Activated naive CD8-positive, alpha-beta T cell treated with anti-CD3 and anti-CD28 coated beads, Interleukin-2, amount 50 U/mL, for 24 hours (primary cell): ENCODE results near the gene HAT1.
"Not testable (repeated sequence)": the region's sequence is repeated elsewhere in the genome, so short reads cannot be mapped to it uniquely, and the experiment has no call there.

Experiments
- ATAC-seq: fragments of 150-1000 bp; cut with Tn5 transposase; one replicate; pipeline ENCODE4 v1.10.0; 2021
- DNase-seq: peaks from one replicate; pipeline ENCODE4 v3.0.0; 2021
- H3K27ac Mint-ChIP-seq: one replicate; pipeline ENCODE4 v1.8.0; 2021; ENCODE audit warnings: mild to moderate bottlenecking, mixed read lengths
- H3K27me3 Mint-ChIP-seq: one replicate; pipeline ENCODE4 v1.8.0; 2021; ENCODE audit warnings: mixed read lengths
- H3K36me3 Mint-ChIP-seq: one replicate; pipeline ENCODE4 v1.8.0; 2021; ENCODE audit warnings: low read depth, mixed read lengths
- H3K4me1 Mint-ChIP-seq: one replicate; pipeline ENCODE4 v1.8.0; 2021; ENCODE audit warnings: mixed read lengths
- H3K4me3 Mint-ChIP-seq: one replicate; pipeline ENCODE4 v1.8.0; 2021; ENCODE audit warnings: mild to moderate bottlenecking, moderate library complexity, mixed read lengths
- H3K9me3 Mint-ChIP-seq: one replicate; pipeline ENCODE4 v1.8.0; 2021; ENCODE audit warnings: mixed read lengths

The HAT1 gene

GRCh38 chr2:171895786-171896185 lies 26.5 kb upstream of the HAT1 start:
- Mint-ChIP-seq H3K4me3 (no peak overlapping the region), H3K27me3 (no peaks in the 10 kb centered on the region), H3K9me3 (no peaks in the 10 kb centered on the region), H3K36me3 (peaks cover 9% of the 10 kb centered on the region), H3K27ac (no peak overlapping the region), H3K4me1 (peaks cover 28% of the 10 kb centered on the region)
- no peak for ATAC-seq
- DNase-seq: no peak

- H3K4me3 Mint-ChIP-seq, H3K27ac Mint-ChIP-seq, H3K9me3 Mint-ChIP-seq, DNase-seq, ATAC-seq, H3K4me1 Mint-ChIP-seq, H3K27me3 Mint-ChIP-seq, H3K36me3 Mint-ChIP-seq: not testable (repeated sequence)
Observed at GRCh38 chr2:171899623-171900282, 22.5 kb upstream of the HAT1 start.

- ATAC-seq: no peak
- H3K4me3 Mint-ChIP-seq: no peak overlapping the region
Observed at GRCh38 chr2:171902840-171903420, 19.3 kb upstream of the HAT1 start.

DNA sequence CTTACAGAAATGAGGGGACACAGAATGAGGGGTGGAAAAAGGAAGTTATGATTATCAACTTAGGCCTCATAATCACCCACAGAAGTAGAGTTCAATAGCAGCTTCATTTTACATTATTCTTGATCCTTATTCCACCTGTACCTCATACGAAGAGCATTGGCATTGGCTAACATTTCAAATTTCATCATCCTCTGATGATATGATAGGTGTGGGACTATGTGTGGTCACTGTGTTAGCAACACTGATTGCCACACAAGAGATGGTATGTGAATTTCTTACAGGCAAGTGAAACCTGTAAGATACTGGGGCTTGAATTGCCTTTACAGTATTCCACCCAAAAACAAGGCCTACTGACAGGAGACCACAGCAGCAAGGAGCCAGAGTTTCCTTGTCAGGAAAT lies 14.0 kb upstream of the HAT1 start:
- Mint-ChIP-seq H3K27me3 (peaks cover 4% of the 10 kb centered on the region), H3K27ac (no peak overlapping the region), H3K9me3 (no peaks in the 10 kb centered on the region), H3K4me3 (no peak overlapping the region), H3K36me3 (no peaks in the 10 kb centered on the region), H3K4me1 (no peaks in the 10 kb centered on the region)
- ATAC-seq (no peak), DNase-seq (no peak)

More at GRCh38 chr2:171902840-171903420, 19.3 kb upstream of the HAT1 start:
- Mint-ChIP-seq H3K27me3 (peaks cover 4% of the 10 kb centered on the region), H3K27ac (no peak overlapping the region), H3K4me1 (no peaks in the 10 kb centered on the region), H3K9me3 (no peaks in the 10 kb centered on the region), H3K36me3 (no peaks in the 10 kb centered on the region)
- no peak for DNase-seq

GRCh38 chr2:171909266-171909665 lies 13.0 kb upstream of the HAT1 start:
- H3K4me3 Mint-ChIP-seq: no peak overlapping the region
- H3K27me3 Mint-ChIP-seq: peaks cover 4% of the 10 kb centered on the region
- DNase-seq (no peak), ATAC-seq (no peak)
- H3K27ac Mint-ChIP-seq: no peak overlapping the region
- H3K36me3 Mint-ChIP-seq: no peaks in the 10 kb centered on the region
- H3K9me3 Mint-ChIP-seq: no peaks in the 10 kb centered on the region
- no peaks in the 10 kb centered on the region for H3K4me1 Mint-ChIP-seq

- no peaks in the 10 kb centered on the region for H3K27me3 Mint-ChIP-seq
Observed at GRCh38 chr2:171910494-171910893, 11.8 kb upstream of the HAT1 start.

DNA sequence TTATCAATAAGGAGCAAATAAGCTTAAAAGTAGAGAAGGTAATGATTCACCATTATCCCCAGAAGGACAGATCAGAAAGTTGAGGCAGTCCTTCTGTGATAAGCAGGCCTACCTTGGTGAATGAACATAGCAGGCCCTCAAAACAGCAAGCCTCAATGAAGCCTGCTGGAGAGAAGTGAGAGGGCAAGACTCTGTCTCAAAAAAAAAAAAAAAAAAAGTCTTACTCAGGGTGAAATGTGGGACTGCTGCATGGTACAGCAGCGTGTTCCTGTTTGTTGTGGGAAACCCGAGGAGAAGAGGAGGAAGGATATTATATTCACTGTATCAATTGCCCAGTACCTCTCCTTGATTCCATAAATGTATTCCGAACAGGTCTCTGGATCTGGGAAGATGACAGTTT lies 8.7 kb upstream of the HAT1 start:
- Mint-ChIP-seq H3K4me3 (no peak overlapping the region), H3K36me3 (no peaks in the 10 kb centered on the region), H3K4me1 (no peaks in the 10 kb centered on the region), H3K27ac (no peak overlapping the region), H3K9me3 (no peaks in the 10 kb centered on the region), H3K27me3 (no peaks in the 10 kb centered on the region)
- no peak for ATAC-seq
- DNase-seq: no peak

More at GRCh38 chr2:171910494-171910893, 11.8 kb upstream of the HAT1 start:
- DNase-seq (no peak), ATAC-seq (no peak)
- Mint-ChIP-seq H3K9me3 (no peaks in the 10 kb centered on the region), H3K4me1 (no peaks in the 10 kb centered on the region), H3K4me3 (no peak overlapping the region), H3K36me3 (no peaks in the 10 kb centered on the region), H3K27ac (no peak overlapping the region)

DNA sequence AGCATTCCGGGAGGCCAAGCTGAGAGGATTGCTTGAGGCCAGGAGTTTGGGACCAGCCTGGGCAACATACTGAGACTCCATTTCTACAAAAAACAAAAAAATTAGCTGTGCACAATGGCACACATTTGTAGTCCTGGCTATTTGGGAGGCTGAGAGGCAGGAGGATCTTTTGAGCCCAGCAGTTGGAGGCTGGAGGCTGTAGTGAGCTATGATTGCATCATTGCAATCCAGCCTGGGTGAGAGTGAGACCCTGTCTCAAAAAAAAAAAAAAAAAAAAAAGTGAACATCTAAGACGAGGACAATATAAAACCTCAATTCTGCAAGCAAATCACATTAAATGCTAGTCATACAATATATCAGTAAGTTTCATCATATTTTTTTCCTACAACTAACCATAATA lies 2.8 kb upstream of the HAT1 start:
- ATAC-seq (no peak), DNase-seq (no peak)
- no peak overlapping the region for H3K4me3 Mint-ChIP-seq
- H3K9me3 Mint-ChIP-seq: no peaks in the 10 kb centered on the region
- H3K4me1 Mint-ChIP-seq: peaks cover 20% of the 10 kb centered on the region
- H3K27me3 Mint-ChIP-seq: no peaks in the 10 kb centered on the region
- H3K27ac Mint-ChIP-seq: no peak overlapping the region
- no peaks in the 10 kb centered on the region for H3K36me3 Mint-ChIP-seq

DNA sequence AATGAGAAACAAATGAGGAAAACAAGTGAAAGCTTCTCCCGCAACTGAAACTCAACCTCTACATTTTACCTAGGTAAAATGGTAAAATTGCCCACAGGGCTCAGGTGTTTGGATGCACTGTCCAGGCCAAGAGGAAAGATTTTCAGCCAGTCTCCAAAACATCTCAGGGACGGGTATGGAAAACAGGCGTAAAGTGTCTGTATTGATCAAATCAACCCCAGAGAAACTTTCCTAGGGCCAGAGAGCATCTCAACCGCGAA lies 361 bp upstream of the HAT1 start:
- H3K36me3 Mint-ChIP-seq: peaks cover 15% of the 10 kb centered on the region
- ATAC-seq: no peak
- peak overlapping the region; percentile 100 for H3K4me3 Mint-ChIP-seq
- peak overlapping the region; percentile 99 for H3K27ac Mint-ChIP-seq
- peaks cover 33% of the 10 kb centered on the region for H3K4me1 Mint-ChIP-seq
- H3K9me3 Mint-ChIP-seq: no peaks in the 10 kb centered on the region
- DNase-seq: no peak
- H3K27me3 Mint-ChIP-seq: no peaks in the 10 kb centered on the region

GRCh38 chr2:171923206-171923605 lies 945 bp downstream of the HAT1 start:
- H3K9me3 Mint-ChIP-seq: no peaks in the 10 kb centered on the region
- ATAC-seq (no peak), DNase-seq (no peak)
- H3K36me3 Mint-ChIP-seq: peaks cover 25% of the 10 kb centered on the region
- peaks cover 37% of the 10 kb centered on the region for H3K4me1 Mint-ChIP-seq
- peak overlapping the region; percentile 99 for H3K27ac Mint-ChIP-seq
- H3K4me3 Mint-ChIP-seq: peak overlapping the region; percentile 100
- no peaks in the 10 kb centered on the region for H3K27me3 Mint-ChIP-seq

DNA sequence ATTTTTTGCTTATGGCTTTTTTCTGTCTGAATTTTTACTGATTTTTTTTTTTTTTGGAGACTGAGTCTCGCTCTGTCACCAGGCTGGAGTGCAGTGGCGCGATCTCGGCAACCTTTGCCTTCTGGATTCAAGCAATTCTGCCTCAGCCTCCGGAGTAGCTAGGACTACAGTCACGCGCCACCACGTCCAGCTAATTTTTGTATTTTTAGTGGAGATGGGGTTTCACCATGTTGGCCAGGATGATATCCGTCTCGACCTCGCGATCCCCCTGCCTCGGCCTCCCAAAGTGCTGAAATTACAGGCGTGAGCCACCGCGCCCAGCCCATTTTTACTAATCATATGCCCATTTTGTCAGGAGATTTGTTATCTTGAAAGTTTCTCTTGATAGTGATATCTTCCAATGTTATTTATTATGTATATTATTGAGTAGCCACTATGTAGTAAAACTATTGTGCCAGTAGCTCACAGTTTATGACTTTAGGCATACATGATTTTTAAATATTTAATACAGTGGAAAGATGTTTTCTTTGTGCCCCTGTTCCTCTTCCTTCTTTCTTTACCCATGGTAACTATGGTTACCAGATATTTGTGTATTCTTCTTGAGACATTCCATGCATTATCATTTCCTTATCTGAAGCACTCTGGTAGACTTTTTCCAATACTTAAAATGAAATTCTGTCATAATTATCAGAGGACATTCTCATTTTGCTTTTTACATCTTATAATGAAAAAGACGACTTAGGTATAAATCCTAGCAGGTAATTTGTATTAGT lies 2.1 kb downstream of the HAT1 start:
- Mint-ChIP-seq H3K36me3 (peaks cover 30% of the 10 kb centered on the region), H3K9me3 (no peaks in the 10 kb centered on the region), H3K27me3 (no peaks in the 10 kb centered on the region), H3K4me3 (peak overlapping the region; percentile 100), H3K4me1 (peaks cover 46% of the 10 kb centered on the region), H3K27ac (no peak overlapping the region)
- ATAC-seq (no peak), DNase-seq (no peak)

DNA sequence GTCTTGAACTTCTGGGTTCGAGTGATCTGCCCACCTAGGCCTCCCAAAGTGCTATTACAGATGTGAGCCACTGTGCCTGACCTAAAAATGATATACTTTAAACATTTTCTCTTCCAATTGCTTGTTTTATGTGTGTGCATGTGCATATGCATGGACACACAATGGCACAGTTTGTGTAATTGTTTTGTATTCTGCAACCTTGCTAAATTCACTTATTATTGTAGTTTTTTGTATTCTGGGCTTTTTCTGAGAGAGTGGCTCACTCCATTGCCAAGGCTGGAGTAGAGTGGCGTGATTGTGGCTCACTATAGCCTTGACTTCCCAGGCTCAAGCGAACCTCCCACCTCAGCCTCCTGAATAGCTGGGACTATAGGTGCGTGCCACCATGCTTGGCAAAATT lies 8.1 kb downstream of the HAT1 start:
- ATAC-seq (no peak), DNase-seq (no peak)
- Mint-ChIP-seq H3K9me3 (no peaks in the 10 kb centered on the region), H3K4me1 (peaks cover 39% of the 10 kb centered on the region), H3K4me3 (no peak overlapping the region), H3K27me3 (no peaks in the 10 kb centered on the region), H3K36me3 (peaks cover 60% of the 10 kb centered on the region), H3K27ac (no peak overlapping the region)

DNA sequence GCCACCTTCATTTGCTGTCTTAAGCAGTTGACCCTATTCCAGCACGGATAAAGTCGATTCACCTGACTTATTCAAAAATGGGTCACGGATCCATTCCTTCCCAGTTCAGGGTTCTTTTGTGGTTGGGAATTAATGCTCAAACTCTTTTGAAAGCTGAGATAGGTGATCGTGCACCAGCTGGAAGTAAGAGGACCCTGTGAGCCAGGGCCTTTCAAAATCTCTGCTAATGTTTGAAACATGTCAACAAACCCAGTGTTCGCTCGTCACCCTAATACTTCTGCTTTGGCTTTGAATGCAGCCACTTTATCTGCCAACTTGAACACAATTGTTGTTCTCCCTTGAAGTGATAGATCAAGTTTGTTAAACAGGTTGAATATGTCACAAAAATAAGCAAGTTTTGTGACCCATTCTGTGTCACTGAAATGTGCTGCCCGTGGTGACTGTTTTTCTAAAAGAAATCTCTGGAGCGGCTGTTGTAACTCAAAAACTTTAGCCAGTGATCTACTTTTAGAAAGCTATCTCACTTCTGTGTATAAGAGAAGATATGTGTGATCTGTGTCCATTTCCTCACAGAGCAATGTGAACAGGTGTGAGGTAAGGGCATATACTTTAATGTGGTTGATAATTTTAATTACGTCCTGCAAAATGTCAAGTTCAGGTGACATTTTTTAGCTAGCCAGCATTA lies 16.9 kb downstream of the HAT1 start:
- no peak for ATAC-seq
- H3K4me1 Mint-ChIP-seq: peaks cover 32% of the 10 kb centered on the region
- H3K9me3 Mint-ChIP-seq: no peaks in the 10 kb centered on the region
- no peak overlapping the region for H3K4me3 Mint-ChIP-seq
- H3K36me3 Mint-ChIP-seq: peaks cover 27% of the 10 kb centered on the region
- H3K27ac Mint-ChIP-seq: no peak overlapping the region
- H3K27me3 Mint-ChIP-seq: no peaks in the 10 kb centered on the region
- no peak for DNase-seq

DNA sequence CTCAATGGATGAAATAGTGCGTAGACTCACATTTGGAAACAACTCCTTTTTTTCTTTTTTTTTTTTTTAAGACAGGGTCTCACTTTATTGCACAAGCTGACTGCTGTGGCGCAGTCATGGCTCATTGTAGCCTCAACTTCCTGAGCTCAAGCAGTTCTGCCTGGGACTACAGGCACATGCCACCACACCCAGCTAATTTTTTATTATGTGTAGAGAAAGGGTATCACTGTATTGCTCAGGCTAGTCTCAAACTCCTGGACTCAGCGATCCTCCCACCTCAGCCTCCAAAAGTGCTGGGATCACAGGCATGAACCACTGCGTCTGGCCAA lies 17.4 kb downstream of the HAT1 start:
- no peak for ATAC-seq
- Mint-ChIP-seq H3K36me3 (peaks cover 23% of the 10 kb centered on the region), H3K4me1 (peaks cover 30% of the 10 kb centered on the region), H3K27me3 (no peaks in the 10 kb centered on the region), H3K4me3 (no peak overlapping the region), H3K27ac (no peak overlapping the region), H3K9me3 (no peaks in the 10 kb centered on the region)
- DNase-seq: no peak

DNA sequence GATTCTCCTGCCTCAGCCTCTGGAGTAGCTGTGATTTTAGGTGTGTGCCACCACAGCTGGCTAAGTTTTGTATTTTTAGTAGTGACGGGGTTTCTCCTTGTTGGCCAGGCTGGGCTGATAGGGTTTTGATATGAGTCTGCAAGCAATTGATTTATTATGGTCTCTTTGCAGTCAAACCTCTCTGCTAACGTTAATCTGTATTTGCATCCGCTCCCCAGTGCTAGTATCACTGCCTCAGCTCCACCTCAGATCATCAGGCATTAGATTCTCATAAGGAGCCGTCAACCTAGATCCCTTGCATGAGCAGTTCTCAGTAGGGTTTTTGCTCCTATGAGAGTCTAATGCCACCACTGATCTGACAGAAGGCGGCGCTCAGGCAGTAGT lies 19.0 kb downstream of the HAT1 start:
- H3K27me3 Mint-ChIP-seq: no peaks in the 10 kb centered on the region
- H3K9me3 Mint-ChIP-seq: no peaks in the 10 kb centered on the region
- ATAC-seq: no peak
- H3K27ac Mint-ChIP-seq: no peak overlapping the region
- DNase-seq: no peak
- H3K4me1 Mint-ChIP-seq: peaks cover 24% of the 10 kb centered on the region
- peaks cover 21% of the 10 kb centered on the region for H3K36me3 Mint-ChIP-seq
- H3K4me3 Mint-ChIP-seq: no peak overlapping the region
